Naive thymus-derived CD4-positive, alpha-beta T cell (primary cell): ENCODE measurements around the gene C16orf54. TPM values are rescaled to one million over a fixed set of nuclear protein-coding genes. Genes with fewer than 3 reads are reported as not detected.
"Not testable (repeated sequence)": the region's sequence is repeated elsewhere in the genome, so short reads cannot be mapped to it uniquely, and the experiment has no call there.

ENCODE experiments used
- ATAC-seq: fragments of 150-1000 bp; cut with Tn5 transposase; 2 replicates; pipeline ENCODE4 v1.10.0; 2021; ENCODE audit warnings: mild to moderate bottlenecking, moderate library complexity
- CTCF ChIA-PET: fragments of 350-600 bp; sonication (Branson Sonifier 250); formaldehyde crosslinking; loops from one replicate; lab custom pipeline; 2021; ENCODE audit warnings: antibody characterized with exemption; lab: Charles Lee
- POLR2A ChIA-PET: fragments of 350-600 bp; sonication (Branson Sonifier 250); formaldehyde crosslinking; loops from one replicate; lab custom pipeline; 2021; ENCODE audit warnings: antibody characterized with exemption, inconsistent platforms; lab: Charles Lee
- DNase-seq, 9 donors: peaks; one replicate each; pipeline versions ENCODE4 v3.0.0 to v3.0.0-alpha.2; 2020 to 2022; ENCODE audit warnings: mixed read lengths in 1 of 9
- H3K27ac ChIP-seq: one replicate; pipeline ENCODE4 v1.7.0; 2013; ENCODE audit warnings: mild to moderate bottlenecking, low read depth, low read length, moderate library complexity
- H3K27me3 ChIP-seq, 2 donors: one replicate each; pipeline ENCODE4 v1.7.0; 2013; ENCODE audit warnings: low read length in 2 of 2, mild to moderate bottlenecking in 2 of 2, moderate library complexity in 2 of 2; ENCODE audit not compliant: control insufficient read depth in 2 of 2, insufficient read depth in 2 of 2
- H3K36me3 ChIP-seq, 3 experiments: 1 replicate in 2 of 3; 2 replicates in 1 of 3; pipeline ENCODE4 v1.7.0; 2013; ENCODE audit warnings: low read length in 3 of 3, mild to moderate bottlenecking in 3 of 3, moderate library complexity in 1 of 3; ENCODE audit not compliant: insufficient read depth in 3 of 3, control insufficient read depth in 2 of 3
- H3K4me1 ChIP-seq, 2 donors: one replicate each; pipeline ENCODE4 v1.7.0; 2013; ENCODE audit warnings: low read length in 2 of 2, mild to moderate bottlenecking in 2 of 2, moderate library complexity in 1 of 2; ENCODE audit not compliant: control insufficient read depth in 2 of 2, insufficient read depth in 2 of 2
- H3K4me3 ChIP-seq: 2 replicates; pipeline ENCODE4 v1.7.0; 2013; ENCODE audit warnings: mild to moderate bottlenecking, low read length
- H3K9me3 ChIP-seq, 3 experiments: 1 replicate in 2 of 3; 2 replicates in 1 of 3; pipeline ENCODE4 v1.7.0; 2013; ENCODE audit warnings: low read length in 3 of 3; ENCODE audit not compliant: control insufficient read depth in 2 of 3
- H3K27ac Mint-ChIP-seq, 9 donors: one replicate each; pipeline ENCODE4 v1.8.0; 2020 to 2022; ENCODE audit warnings: mixed read lengths in 9 of 9, mild to moderate bottlenecking in 8 of 9, moderate library complexity in 5 of 9, inconsistent platforms in 2 of 9
- H3K27me3 Mint-ChIP-seq, 5 donors: one replicate each; pipeline ENCODE4 v1.8.0; 2021 to 2022; ENCODE audit warnings: mixed read lengths in 5 of 5, mild to moderate bottlenecking in 1 of 5
- H3K36me3 Mint-ChIP-seq, 5 donors: one replicate each; pipeline ENCODE4 v1.8.0; 2020 to 2022; ENCODE audit warnings: mixed read lengths in 5 of 5, mild to moderate bottlenecking in 3 of 5, inconsistent platforms in 1 of 5
- H3K4me1 Mint-ChIP-seq, 7 donors: one replicate each; pipeline ENCODE4 v1.8.0; 2020 to 2022; ENCODE audit warnings: mixed read lengths in 7 of 7, mild to moderate bottlenecking in 3 of 7, inconsistent platforms in 1 of 7
- H3K4me3 Mint-ChIP-seq, 10 donors: one replicate each; pipeline ENCODE4 v1.8.0; 2020 to 2022; ENCODE audit warnings: mild to moderate bottlenecking in 10 of 10, mixed read lengths in 10 of 10, moderate library complexity in 6 of 10, inconsistent platforms in 2 of 10
- H3K9me3 Mint-ChIP-seq, 11 donors: one replicate each; pipeline ENCODE4 v1.8.0; 2020 to 2022; ENCODE audit warnings: mixed read lengths in 11 of 11, mild to moderate bottlenecking in 4 of 11, inconsistent platforms in 1 of 11, moderate library complexity in 1 of 11
- intact Hi-C, 2 donors: fragments of 100-400 bp; cut with micrococcal nuclease; formaldehyde crosslinking; loops; one replicate each; pipeline ENCODE4 v1.15.1; 2023
- polyA plus RNA-seq, 2 donors: library from polyadenylated mRNA; unstranded; fragments of 300-500 nt; fragmentation: Illumina TruSeq; gene quantifications; one replicate each; pipeline ENCODE4 v1.2.3, GENCODE V29; 2021
- total RNA-seq, 6 experiments: library from RNA in 5 of 6; stranded (reverse) in 5 of 6; gene quantifications; 1 replicate in 5 of 6; 2 replicates in 1 of 6; pipeline ENCODE4 v1.2.3 and lab custom pipeline; 2021 to 2026

C16orf54 gene
- total and polyA plus RNA-seq, 7 experiments from 2014 or later: 43.2 to 228 (median 139) TPM

DNA sequence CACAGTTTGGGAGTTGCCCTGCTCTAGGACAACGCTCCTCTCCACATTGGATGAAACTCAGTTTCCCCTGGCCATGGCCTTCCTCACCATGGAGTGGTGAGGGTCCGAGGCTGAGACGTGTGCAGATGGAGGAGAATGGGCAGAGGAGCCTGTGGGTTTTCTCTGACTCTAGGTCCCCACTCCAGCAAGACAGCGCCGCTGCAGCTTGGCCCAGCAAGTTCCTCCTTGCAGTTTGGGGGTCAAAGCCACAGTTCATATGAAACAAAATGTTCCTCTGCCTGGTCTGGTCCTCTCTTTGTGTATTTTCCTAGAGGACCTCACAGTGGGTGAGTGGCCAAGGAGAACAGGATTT lies 2.3 kb downstream of the C16orf54 start:
- ChIA-PET POLR2A (interaction anchor here (0.8 to 8.5 kb wide), 14 partner anchors 10 to 120 kb away, joined by 3 to 79 read pairs (median 7); partner anchors contain the start of genes CDIPT, KIF22, MAZ and PAGR1), CTCF (interaction anchor here (0.8 to 6.6 kb wide), 3 partner anchors 43 to 61 kb away, joined by 3 to 25 read pairs (median 4); partner anchors contain the start of gene KIF22)
- Histone ChIP-seq H3K4me3 (peak overlapping the region; percentile 76), H3K36me3 (peaks cover 6 to 38% (median 6%) of the 10 kb centered on the region in 3 experiments), H3K9me3 (no peaks in the 10 kb centered on the region), H3K27me3 (no peaks in the 10 kb centered on the region), H3K4me1 (peaks cover 68 to 73% of the 10 kb centered on the region in 2 donors), H3K27ac (peak overlapping the region; percentile 99)
- peak overlapping the region; percentile 72 to 99 (median 95) for H3K27ac Mint-ChIP-seq
- H3K4me3 Mint-ChIP-seq: peak overlapping the region; percentile 73 to 99 (median 93)
- H3K27me3 Mint-ChIP-seq: peaks cover 0 to 3% (median 0%) of the 10 kb centered on the region in 5 donors
- intact Hi-C loops: no loop called here
- peaks cover 58 to 80% (median 77%) of the 10 kb centered on the region in 7 donors for H3K4me1 Mint-ChIP-seq
- peak in 1 of 9 donors; percentile 18 for DNase-seq
- ATAC-seq: no peak
- H3K36me3 Mint-ChIP-seq: peaks cover 11 to 61% (median 48%) of the 10 kb centered on the region in 5 donors
- peaks cover 0 to 8% (median 3%) of the 10 kb centered on the region in 11 donors for H3K9me3 Mint-ChIP-seq

DNA sequence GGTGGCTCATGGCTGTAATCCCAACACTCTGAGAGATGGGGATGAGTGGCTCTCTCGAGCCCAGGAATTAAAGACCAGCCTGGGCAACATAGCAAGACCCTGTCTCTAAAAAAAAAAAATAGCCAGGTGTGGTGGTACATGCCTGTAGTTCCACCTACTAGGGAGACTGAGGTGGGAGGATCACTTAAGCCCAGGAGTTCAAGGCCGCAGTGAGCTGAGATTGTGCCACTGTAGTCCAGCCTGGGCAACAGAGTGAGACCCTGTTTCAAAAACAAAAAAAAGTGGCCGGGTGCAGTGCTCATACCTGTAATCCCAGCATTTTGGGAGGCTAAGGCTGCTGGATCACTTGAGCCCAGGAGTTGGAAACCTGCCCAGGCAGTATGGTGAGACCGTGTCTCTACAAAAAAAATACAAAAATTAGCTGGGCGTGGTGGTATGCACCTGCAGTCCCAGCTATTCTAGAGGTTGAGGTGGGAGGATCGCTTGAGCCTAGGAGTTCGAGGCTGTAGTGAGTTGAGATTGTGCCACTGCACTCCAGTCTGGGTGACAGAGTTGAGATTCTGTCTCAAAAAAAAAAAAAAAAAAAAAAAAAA lies 3.0 kb downstream of the C16orf54 start:
- peaks cover 0 to 3% (median 0%) of the 10 kb centered on the region in 5 donors for H3K27me3 Mint-ChIP-seq

DNA sequence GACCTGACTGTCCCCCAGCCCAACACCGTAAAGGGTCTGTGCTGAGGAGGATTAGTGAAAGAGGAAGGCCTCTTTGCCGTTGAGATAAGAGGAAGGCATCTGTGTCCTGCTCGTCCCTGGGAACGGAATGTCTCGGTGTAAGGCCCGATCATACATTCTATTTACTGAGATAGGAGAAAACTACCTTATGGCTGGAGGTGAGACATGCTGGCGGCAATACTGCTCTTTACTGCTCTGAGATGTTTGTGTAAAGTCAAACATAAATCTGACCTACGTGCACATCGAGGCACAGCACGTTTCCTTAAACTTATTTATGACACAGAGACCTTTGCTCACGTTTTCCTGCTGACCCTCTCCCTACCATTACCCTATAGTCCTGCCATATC lies 5.2 kb downstream of the C16orf54 start:
- ATAC-seq, H3K9me3 ChIP-seq, H3K27me3 Mint-ChIP-seq, H3K27me3 ChIP-seq, intact Hi-C loops, DNase-seq, H3K9me3 Mint-ChIP-seq, H3K4me3 ChIP-seq: not testable (repeated sequence)
- peaks cover 71 to 74% of the 10 kb centered on the region in 2 donors for H3K4me1 ChIP-seq
- ChIA-PET CTCF (interaction anchor here (1.4 kb wide), 1 partner anchor 18 kb away, joined by 4 read pairs; no protein-coding TSS in a partner anchor), POLR2A (interaction anchor here (1.3 to 1.6 kb wide), 7 partner anchors 11 to 68 kb away, joined by 3 to 12 read pairs (median 5); partner anchors contain the start of gene KIF22)
- peaks cover 72 to 83% (median 80%) of the 10 kb centered on the region in 7 donors for H3K4me1 Mint-ChIP-seq
- H3K36me3 ChIP-seq: peaks cover 6 to 36% (median 6%) of the 10 kb centered on the region in 3 experiments
- H3K27ac ChIP-seq: peak overlapping the region; percentile 99
- H3K36me3 Mint-ChIP-seq: peaks cover 8 to 62% (median 48%) of the 10 kb centered on the region in 5 donors
- peak overlapping the region in 9 of 10 donors; percentile 40 to 99 (median 67) for H3K4me3 Mint-ChIP-seq
- H3K27ac Mint-ChIP-seq: peak overlapping the region; percentile 3 to 99 (median 93)

More for the DNA sequence above, 3.0 kb downstream of the C16orf54 start:
- ChIA-PET POLR2A (interaction anchor here (0.8 to 8.5 kb wide), 12 partner anchors 9 to 120 kb away, joined by 3 to 79 read pairs (median 9); partner anchors contain the start of genes CDIPT, KIF22 and MAZ), CTCF (interaction anchor here (0.6 to 6.6 kb wide), 3 partner anchors 43 to 1200 kb away, joined by 4 to 25 read pairs (median 5); partner anchors contain the start of gene KIF22)
- Histone ChIP-seq H3K4me1 (peaks cover 72 to 76% of the 10 kb centered on the region in 2 donors), H3K4me3 (peak overlapping the region; percentile 76), H3K9me3 (no peaks in the 10 kb centered on the region), H3K27ac (peak overlapping the region; percentile 99), H3K27me3 (no peaks in the 10 kb centered on the region), H3K36me3 (peaks cover 6 to 38% (median 6%) of the 10 kb centered on the region in 3 experiments)
- peaks cover 64 to 85% (median 81%) of the 10 kb centered on the region in 7 donors for H3K4me1 Mint-ChIP-seq
- intact Hi-C loops: no loop called here
- H3K4me3 Mint-ChIP-seq: peak overlapping the region; percentile 73 to 99 (median 93)
- ATAC-seq (no peak), DNase-seq (no peak)
- H3K9me3 Mint-ChIP-seq: peaks cover 0 to 8% (median 3%) of the 10 kb centered on the region in 11 donors
- H3K36me3 Mint-ChIP-seq: peaks cover 11 to 60% (median 45%) of the 10 kb centered on the region in 5 donors
- H3K27ac Mint-ChIP-seq: peak overlapping the region; percentile 62 to 99 (median 95)

DNA sequence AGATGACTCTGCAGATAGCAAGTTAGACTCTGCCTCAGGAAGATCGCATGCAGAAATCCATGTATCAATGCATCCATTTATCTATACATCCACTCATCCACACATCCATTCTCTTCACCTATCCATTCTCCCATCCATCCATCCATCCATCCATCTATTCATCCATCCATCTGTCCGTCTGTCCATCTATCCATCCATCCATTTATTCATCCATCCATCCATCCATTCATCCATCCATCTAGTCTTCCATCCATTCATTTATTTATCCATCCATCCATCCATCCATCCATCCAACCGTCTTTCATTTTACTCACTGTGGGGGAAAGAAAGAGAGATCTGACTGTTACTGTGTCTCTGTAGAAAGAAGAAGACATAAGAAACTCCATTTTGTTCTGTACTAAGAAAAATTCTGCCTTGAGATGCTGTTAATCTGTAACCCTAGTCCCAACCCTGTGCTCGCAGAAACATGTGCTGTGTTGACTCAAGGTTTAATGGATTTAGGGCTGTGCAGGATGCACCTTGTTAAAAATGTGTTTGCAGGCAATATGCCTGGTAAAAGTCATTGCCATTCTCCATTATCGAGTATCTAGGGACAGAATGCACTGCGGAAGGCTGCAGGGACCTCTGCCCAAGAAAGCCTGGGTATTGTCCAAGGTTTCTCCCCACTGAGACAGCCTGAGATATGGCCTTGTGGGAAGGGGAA lies 5.7 kb downstream of the C16orf54 start:
- CTCF ChIA-PET: interaction anchor here (1.0 to 2.3 kb wide), 6 partner anchors 15 to 50 kb away, joined by 3 to 13 read pairs (median 8); partner anchors contain the start of gene KIF22
- H3K36me3 ChIP-seq: peaks cover 6 to 34% (median 6%) of the 10 kb centered on the region in 3 experiments
- Mint-ChIP-seq H3K27ac (peak overlapping the region; percentile 16 to 99 (median 93)), H3K4me1 (peaks cover 71 to 86% (median 82%) of the 10 kb centered on the region in 7 donors), H3K4me3 (peak overlapping the region; percentile 20 to 99 (median 56)), H3K36me3 (peaks cover 7 to 58% (median 46%) of the 10 kb centered on the region in 5 donors)
- intact Hi-C loops: loop anchor here (2.0 kb wide), 3 partner anchors 17 to 51 kb away; partner anchors contain the start of gene KIF22 (in 1 of the 2)
- POLR2A ChIA-PET: interaction anchor here (0.8 to 7.0 kb wide), 9 partner anchors 9 to 632 kb away, joined by 3 to 60 read pairs (median 14); partner anchors contain the start of gene KIF22
- ATAC-seq, DNase-seq, H3K9me3 Mint-ChIP-seq, H3K9me3 ChIP-seq, H3K4me3 ChIP-seq, H3K27me3 Mint-ChIP-seq, H3K27me3 ChIP-seq: not testable (repeated sequence)
- peaks cover 71 to 74% of the 10 kb centered on the region in 2 donors for H3K4me1 ChIP-seq
- peak overlapping the region; percentile 99 for H3K27ac ChIP-seq

DNA sequence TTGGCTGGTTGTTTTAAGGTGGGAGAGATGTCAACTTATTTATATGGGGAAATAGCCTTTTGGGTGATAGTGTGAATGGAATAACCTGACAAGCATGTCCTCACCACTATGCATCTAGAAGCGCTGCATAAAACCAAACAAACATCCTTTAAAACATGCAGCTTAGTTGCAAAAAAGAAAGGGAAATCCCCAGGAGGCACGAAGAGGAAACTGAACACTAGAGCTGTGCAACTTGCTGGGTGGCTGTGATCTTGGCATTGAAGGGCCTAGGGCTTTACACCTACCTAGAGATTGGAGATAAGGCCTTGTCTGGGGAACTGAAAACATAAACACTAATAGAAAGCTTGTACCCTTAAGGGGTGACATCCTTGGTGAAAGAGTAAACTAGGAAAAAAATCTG lies 7.3 kb downstream of the C16orf54 start:
- no peaks in the 10 kb centered on the region for H3K9me3 ChIP-seq
- Mint-ChIP-seq H3K4me1 (peaks cover 63 to 91% (median 84%) of the 10 kb centered on the region in 7 donors), H3K36me3 (peaks cover 7 to 51% (median 38%) of the 10 kb centered on the region in 5 donors), H3K27me3 (no peaks in the 10 kb centered on the region), H3K9me3 (peaks cover 0 to 6% (median 0%) of the 10 kb centered on the region in 11 donors), H3K4me3 (peak overlapping the region; percentile 50 to 96 (median 64)), H3K27ac (peak overlapping the region; percentile 82 to 99 (median 91))
- CTCF ChIA-PET: interaction anchor here (0.6 to 2.3 kb wide), 16 partner anchors 9 to 110 kb away, joined by 3 to 13 read pairs (median 6); partner anchors contain the start of gene KIF22
- no peaks in the 10 kb centered on the region for H3K27me3 ChIP-seq
- ATAC-seq (peak; percentile 90), DNase-seq (peak in 7 of 9 donors; percentile 66 to 86 (median 82))
- H3K4me3 ChIP-seq: peak overlapping the region; percentile 18
- POLR2A ChIA-PET: interaction anchor here (0.6 to 7.0 kb wide), 27 partner anchors 9 to 897 kb away, joined by 3 to 60 read pairs (median 5); partner anchors contain the start of genes ALDOA, KIF22 and PAGR1
- peaks cover 4 to 20% (median 4%) of the 10 kb centered on the region in 3 experiments for H3K36me3 ChIP-seq
- H3K4me1 ChIP-seq: peaks cover 69 to 70% of the 10 kb centered on the region in 2 donors
- peak overlapping the region; percentile 80 for H3K27ac ChIP-seq
- intact Hi-C loops: loop anchor here (1.0 to 2.0 kb wide), 8 partner anchors 8 to 78 kb away; partner anchors contain the start of genes KIF22 (in 2 of the 2) and PAGR1 (in 1 of the 2)
